ENCODE data around the gene COQ4. TPM values are rescaled to one million over a fixed set of nuclear protein-coding genes. Genes with fewer than 3 reads are reported as not detected.
"Not testable (repeated sequence)": the region's sequence is repeated elsewhere in the genome, so short reads cannot be mapped to it uniquely, and the experiment has no call there.

The COQ4 gene
- total RNA-seq, 2 donors from 2014 or later, result 48.1 to 50.7 TPM

- Mint-ChIP-seq H3K27ac (no peak overlapping the region), H3K4me3 (no peak overlapping the region), H3K36me3 (ENCODE audit: low read depth) (peaks cover 13% of the 10 kb centered on the region), H3K27me3 (ENCODE audit: insufficient read depth) (no peaks in the 10 kb centered on the region), H3K9me3 (no peaks in the 10 kb centered on the region), H3K4me1 (peaks cover 3% of the 10 kb centered on the region)
- Histone ChIP-seq H3K36me3 (ENCODE audit: control insufficient read depth, insufficient read depth, low read length) (peaks cover 7% of the 10 kb centered on the region), H3K4me1 (ENCODE audit: control insufficient read depth, insufficient read depth, low read length) (no peaks in the 10 kb centered on the region), H3K9me3 (ENCODE audit: control insufficient read depth, low read length) (no peaks in the 10 kb centered on the region), H3K4me3 (ENCODE audit: low read length) (no peak overlapping the region), H3K9ac (ENCODE audit: extremely low read depth, low read length, poor library complexity, severe bottlenecking) (no peak overlapping the region), H3K27ac (ENCODE audit: low read depth, low read length) (no peak overlapping the region), H3K27me3 (ENCODE audit: control insufficient read depth, insufficient read depth, low read length, poor library complexity, severe bottlenecking) (no peaks in the 10 kb centered on the region)
- no peak for TF ChIP-seq CTCF (conservative IDR thresholded peaks at IDR 0.05)
- DNase-seq, result no peak
- WGBS, 2 experiments (ENCODE audit: insufficient coverage in 1 of 2, insufficient read length in 1 of 2), result 90 to 97% methylated on average over 4 to 7 of the region's 7 CpGs
Measured at GRCh38 chr9:128337936-128338335, 15.3 kb downstream of the COQ4 start.

DNA sequence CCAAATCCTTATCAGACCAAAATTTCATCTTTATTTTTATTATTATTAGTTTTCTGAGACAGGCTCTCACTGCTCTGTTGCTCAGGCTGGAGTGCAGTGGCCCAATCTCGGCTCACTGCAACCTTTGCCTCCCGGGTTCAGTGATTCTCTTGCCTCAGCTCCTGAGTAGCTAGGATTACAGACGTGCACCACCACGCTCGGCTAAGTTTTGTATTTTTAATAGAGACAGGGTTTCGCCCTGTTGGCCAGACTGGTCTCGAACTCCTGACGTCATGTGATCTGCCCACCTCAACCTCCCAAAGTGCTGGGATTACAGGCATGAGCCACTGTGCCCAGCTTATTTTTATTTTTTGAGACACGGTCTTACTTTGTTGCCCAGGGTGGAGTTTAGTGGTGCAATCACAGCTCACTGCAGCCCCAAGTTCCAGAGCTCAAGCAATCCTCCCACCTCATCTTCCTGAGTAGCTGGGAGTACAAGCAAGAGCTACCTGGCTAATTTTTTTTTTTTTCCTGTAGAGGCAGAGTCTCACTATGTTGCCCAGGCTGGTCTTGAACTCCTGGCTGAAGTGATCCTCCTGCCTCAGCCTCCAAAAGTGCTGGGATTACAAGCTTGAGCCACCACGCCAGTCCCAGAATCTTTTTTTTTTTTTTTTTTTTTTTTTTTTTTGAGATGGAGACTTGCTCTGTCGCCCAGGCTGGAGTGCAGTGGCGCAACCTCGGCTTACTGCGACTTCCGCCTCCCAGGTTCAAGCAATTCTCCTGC is 16.4 kb downstream of the COQ4 start:
- not testable (repeated sequence) for H3K9me3 Mint-ChIP-seq; H3K9me3 ChIP-seq (ENCODE audit: control insufficient read depth, low read length); H3K27ac Mint-ChIP-seq; H3K4me1 Mint-ChIP-seq; H3K27ac ChIP-seq (ENCODE audit: low read depth, low read length); H3K9ac ChIP-seq (ENCODE audit: extremely low read depth, low read length, poor library complexity, severe bottlenecking); DNase-seq; H3K4me3 ChIP-seq (ENCODE audit: low read length); H3K27me3 Mint-ChIP-seq (ENCODE audit: insufficient read depth); H3K4me1 ChIP-seq (ENCODE audit: control insufficient read depth, insufficient read depth, low read length); H3K27me3 ChIP-seq (ENCODE audit: control insufficient read depth, insufficient read depth, low read length, poor library complexity, severe bottlenecking)
- WGBS, 2 experiments (ENCODE audit: insufficient coverage in 1 of 2, insufficient read length in 1 of 2), result 94 to 97% methylated on average over 12 to 15 of the region's 15 CpGs
- Mint-ChIP-seq H3K36me3 (ENCODE audit: low read depth) (peaks cover 13% of the 10 kb centered on the region), H3K4me3 (peak overlapping the region; percentile 77)
- peaks cover 13% of the 10 kb centered on the region for H3K36me3 ChIP-seq (ENCODE audit: control insufficient read depth, insufficient read depth, low read length)

- H3K9me3 Mint-ChIP-seq, result no peaks in the 10 kb centered on the region
- no peaks in the 10 kb centered on the region for H3K27me3 ChIP-seq (ENCODE audit: control insufficient read depth, insufficient read depth, low read length, poor library complexity, severe bottlenecking)
- peak within 1 kb of the TSS; percentile 11 for H3K27ac Mint-ChIP-seq
- no peak for TF ChIP-seq CTCF (conservative IDR thresholded peaks at IDR 0.05)
- no peaks in the 10 kb centered on the region for H3K27me3 Mint-ChIP-seq (ENCODE audit: insufficient read depth)
- no peak within 1 kb of the TSS for H3K27ac ChIP-seq (ENCODE audit: low read depth, low read length)
- WGBS, 2 experiments (ENCODE audit: insufficient coverage in 1 of 2, insufficient read length in 1 of 2), result 5 to 13% methylated on average over 26 to 74 of the region's 75 CpGs
- H3K4me3 ChIP-seq (ENCODE audit: low read length), result peak within 1 kb of the TSS; percentile 86
- H3K9me3 ChIP-seq (ENCODE audit: control insufficient read depth, low read length), result no peaks in the 10 kb centered on the region
- H3K4me1 ChIP-seq (ENCODE audit: control insufficient read depth, insufficient read depth, low read length), result no peaks in the 10 kb centered on the region
- H3K9ac ChIP-seq (ENCODE audit: extremely low read depth, low read length, poor library complexity, severe bottlenecking), result no peak within 1 kb of the TSS
- peaks cover 3% of the 10 kb centered on the region for H3K4me1 Mint-ChIP-seq
- DNase-seq, result peak; percentile 98
- H3K36me3 Mint-ChIP-seq (ENCODE audit: low read depth), result peaks cover 20% of the 10 kb centered on the region
- peak within 1 kb of the TSS; percentile 77 for H3K4me3 Mint-ChIP-seq
- H3K36me3 ChIP-seq (ENCODE audit: control insufficient read depth, insufficient read depth, low read length), result peaks cover 23% of the 10 kb centered on the region
Measured at GRCh38 chr9:128339761-128340690, 17.4 kb downstream of the COQ4 start, which contains the start of gene SLC27A4. SLC27A4 (plus strand) TSS chr9:128340527; CDS start chr9:128343133, 2,606 bp downstream.
